Iris pigment epithelial cell (primary cell): ENCODE data around the gene BRI3.

Experiments
- DNase-seq: peaks from one replicate; pipeline ENCODE4 v3.0.0-alpha.2; 2011; ENCODE audit warnings: low read depth

BRI3 gene, protein sequence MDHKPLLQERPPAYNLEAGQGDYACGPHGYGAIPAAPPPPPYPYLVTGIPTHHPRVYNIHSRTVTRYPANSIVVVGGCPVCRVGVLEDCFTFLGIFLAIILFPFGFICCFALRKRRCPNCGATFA

DNA sequence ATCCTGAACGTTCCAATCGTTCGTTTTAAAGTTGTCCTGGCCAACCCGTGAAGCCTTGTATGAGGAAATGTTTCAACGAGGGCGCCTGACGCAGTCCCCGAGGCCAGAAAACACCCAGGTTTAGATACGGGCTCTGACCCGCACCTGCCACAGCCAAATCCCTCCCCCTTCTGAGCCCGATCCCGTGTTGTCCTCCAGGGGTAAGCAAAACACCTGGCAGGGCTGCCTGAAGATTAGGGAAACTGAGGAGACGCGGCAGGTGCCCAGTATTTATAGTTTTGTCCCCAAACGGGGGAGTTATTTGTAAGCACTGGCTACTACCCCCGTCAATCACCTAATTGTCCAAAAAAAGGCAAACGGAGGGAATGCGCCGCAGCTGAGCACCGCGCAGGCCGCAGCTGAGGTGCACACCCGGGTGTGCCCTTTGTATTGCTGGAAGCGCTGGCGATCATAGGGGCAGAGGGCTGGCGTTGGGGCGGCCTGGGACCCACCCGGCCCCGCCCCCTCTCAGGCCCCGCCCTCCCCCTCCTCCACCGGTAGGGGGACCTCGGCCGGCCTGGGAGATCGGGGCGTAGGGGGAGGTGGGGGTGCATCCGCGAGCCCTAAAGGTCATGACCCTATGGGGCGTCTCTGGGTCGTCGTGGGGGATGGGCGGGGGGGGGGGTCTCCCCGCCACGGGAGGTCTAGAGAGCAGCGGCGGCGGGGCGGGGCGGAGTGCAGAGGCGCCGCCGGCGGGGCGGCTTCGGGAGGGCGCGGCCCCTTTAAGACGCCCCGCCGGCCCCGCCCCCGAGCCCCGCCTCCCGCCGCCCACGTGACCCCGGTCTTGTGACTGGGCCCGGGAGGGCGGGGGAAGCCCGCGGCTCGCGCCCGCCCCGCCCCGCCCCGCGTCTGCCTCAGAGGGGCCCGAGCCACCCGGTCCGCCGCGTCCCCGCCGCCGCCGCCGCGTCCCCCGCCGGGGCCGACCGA, at the start of gene BRI3:
TSS of gene BRI3 (plus strand) at position 896 of the 966 bp plus-strand sequence. CDS start 110 bp downstream, outside the sequence.
- DNase-seq: peak; percentile 87

DNA sequence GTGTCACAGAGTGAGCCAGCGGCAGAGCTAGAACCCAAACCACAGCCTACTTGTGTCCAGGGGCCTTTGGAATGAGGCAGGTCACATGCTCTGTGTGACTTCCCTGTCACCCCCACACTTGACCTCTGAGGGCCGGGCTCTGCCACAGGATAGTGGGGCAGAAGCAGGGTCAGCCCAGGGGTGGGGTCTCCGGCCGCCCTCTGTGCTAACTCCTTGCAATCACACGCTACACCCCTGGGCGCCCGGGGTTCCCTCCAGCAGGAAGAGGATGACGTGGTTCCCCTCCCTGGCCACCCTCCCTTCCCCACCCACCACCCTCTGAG, 49.3 kb upstream of the BRI3 start:
- no peak for DNase-seq

DNA sequence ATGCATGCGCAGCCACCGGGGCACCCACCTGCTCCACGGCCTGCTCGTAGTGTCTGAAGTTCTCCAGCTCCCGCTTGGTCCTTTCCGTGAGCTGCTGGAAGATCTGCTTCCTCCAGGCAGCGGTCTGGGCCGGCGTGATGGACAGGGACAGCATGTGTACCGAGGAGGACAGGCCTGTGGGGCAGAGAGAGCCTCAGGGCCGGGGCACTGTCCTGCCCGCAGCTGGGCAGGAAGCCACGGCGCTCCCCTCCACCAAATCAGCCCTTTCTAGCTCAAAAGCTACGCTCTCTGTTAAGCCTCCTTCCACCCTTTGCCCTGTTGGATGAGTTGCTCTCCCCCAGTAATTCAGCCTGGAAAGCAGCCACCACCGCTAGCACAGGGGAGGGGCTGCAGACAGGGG, 48.7 kb upstream of the BRI3 start:
- no peak for DNase-seq

DNA sequence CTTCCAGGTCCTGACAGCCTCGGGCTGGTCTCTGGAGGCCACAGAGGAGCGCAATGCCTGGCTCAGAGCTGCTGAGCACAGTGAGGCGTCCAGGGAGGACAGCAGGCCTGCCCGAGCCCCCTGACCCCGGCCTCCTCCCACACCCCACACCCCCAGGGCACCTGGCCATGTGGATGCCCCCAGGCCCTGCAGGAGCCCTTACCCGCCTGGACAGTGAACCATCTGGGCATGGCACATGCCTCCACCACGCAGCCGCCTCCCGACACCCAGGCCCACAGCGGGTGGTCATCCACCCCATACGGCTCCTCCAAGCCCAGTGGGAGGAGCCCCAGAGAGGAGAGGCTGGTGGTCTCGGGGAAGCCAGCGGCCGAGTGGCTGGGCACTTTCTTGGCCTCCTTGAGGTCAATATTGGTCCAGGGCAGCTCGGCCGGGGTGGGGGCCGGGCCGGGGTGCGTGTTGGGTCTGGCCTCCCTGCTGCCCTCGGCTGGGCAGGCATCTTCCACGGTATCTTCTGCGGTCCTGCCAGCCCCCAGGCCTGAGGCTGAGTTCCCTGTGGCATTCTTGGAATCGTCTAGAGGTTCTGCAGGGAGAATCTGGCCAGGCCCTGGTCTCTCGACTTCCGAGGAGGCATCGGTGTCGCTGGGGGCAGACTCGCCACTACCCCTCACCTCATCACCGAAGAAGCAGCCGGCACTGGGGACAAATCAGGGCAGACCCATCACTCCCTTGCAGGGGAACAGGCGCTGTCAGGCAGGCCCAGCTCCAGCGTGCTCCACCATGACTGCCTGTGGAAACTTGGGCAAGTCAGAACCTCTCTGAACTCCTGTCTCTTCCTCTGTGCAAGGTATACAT, 48.0 kb upstream of the BRI3 start:
- DNase-seq: no peak

DNA sequence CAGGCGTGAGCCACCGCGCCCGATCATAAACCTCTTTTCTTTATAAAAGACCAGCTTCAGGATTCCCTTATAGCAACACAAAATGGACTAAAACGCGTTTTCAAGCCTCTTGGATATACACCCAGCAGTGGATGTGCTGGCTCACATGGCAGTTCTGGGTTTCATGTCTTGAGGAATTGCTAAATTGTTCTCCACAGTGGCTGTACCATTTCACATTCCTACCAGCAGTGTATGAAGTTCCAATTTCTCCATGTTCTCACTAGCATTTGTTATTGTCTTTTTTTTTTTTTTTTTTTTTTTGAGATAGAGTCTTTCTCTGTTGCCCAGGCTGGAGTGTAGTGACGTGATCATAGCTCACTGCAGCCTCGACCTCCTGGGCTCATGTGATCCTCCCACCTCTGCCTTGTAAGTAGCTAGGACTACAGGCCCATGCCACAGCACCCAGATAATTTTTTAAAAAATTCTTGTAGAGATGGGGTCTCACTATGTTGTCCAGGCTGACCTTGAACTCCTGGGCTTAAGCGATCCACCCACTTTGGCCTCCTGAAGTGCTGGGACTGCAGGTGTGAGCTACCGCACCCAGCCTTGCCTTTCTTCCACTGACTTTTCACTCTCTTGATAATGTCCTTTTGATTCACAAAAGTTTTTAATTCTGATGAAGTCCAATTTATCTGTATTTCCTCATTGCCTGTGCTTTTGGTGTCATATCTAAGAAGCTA, 46.9 kb upstream of the BRI3 start:
- DNase-seq: peak; percentile 30

DNA sequence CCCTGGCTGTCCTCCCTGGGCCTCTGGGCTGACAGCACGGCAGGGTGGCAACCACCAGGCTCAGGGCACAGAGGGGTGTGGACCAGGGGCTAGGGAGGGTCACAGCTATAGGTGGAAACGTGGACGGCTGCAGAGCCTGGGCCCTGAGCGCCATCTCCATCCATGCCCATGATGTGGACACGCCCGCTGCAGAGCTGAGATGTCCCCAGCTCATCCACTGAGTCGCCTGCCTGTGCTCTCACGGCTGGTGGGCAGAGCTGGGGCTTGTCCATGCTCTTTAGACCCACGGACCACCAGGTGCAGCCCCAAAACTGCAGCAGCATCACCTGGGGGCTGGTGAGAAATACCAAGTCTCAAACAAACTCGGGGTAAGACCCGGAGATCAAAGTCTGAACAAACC, 45.6 kb upstream of the BRI3 start:
- no peak for DNase-seq

DNA sequence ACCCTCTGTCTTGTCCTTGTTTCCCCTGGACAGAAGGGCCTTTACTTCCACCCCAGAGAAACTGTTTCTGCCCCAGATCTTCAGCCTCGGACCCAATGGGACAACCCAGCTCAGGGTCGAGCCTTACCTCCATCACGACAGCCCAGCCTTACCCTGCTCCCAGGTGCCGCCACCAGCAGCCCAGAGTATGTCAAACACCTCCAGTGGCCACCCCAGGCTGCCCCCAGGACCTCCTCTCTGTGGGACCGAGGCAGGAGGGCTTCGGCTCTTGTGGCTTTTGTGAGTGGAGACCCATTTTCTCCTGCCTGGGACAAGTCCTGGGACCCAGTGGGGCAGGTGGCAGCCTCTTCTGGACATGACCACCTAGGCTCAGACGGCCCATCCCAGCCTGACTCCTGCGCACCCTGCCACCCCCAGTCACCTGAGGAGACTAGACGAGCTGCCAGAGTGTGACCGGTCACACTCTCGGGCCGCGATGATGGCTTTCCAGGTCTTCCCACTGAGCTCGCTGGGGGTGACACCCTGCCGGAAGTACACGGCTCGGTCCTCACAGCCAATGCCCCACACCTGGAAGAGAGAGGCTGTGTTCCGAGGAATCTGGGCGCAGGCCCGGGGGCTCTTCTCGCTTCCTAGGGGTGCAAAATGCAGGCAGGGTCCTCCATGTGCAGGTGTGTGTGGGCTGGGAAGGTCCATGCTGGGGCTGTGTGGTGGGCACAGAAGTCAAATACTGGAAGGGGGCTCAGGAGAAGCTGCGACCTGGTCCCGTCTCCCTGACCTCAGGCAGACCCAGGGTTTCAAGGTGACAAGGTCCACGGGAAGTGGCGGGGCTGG, 44.9 kb upstream of the BRI3 start:
- no peak for DNase-seq

DNA sequence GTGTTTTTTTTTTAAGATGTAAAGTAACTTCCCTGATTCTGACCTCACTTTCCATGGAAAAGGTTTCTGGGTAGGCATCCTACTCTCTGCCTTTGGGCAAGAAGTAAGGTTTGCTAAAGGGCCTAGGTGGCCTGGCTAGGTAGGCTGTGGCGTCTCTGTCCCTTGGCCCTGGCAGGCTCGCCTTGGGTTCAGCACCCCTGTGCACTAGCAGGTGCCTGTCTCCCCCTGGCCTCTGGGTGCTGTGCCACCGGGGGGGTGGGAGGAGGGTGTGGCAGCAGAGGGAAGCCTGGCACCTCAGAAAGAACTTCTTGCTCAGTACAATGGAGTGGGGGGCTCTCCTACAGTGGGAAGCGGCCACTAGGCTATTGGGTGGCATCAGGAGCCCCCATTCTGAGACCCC, 43.4 kb upstream of the BRI3 start:
- DNase-seq: no peak

DNA sequence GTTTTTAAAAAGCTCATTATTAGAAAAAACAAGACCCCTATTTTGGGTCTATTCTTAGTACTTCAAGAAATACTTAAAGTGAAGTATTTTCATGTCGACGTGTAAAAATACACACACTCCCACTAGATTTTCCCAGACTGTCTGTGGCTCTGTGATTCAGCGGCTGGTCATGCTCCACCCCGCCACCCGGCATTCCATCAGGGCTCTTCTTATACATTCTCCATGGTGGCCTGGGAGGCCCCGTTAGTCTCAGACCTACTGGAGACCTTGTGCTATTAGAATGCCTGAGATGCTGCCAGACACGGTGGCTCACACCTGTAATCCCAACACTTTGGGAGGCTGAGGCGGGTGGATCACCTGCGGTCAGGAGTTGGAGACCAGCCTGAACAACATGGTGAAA, 42.5 kb upstream of the BRI3 start:
- DNase-seq: peak; percentile 41

DNA sequence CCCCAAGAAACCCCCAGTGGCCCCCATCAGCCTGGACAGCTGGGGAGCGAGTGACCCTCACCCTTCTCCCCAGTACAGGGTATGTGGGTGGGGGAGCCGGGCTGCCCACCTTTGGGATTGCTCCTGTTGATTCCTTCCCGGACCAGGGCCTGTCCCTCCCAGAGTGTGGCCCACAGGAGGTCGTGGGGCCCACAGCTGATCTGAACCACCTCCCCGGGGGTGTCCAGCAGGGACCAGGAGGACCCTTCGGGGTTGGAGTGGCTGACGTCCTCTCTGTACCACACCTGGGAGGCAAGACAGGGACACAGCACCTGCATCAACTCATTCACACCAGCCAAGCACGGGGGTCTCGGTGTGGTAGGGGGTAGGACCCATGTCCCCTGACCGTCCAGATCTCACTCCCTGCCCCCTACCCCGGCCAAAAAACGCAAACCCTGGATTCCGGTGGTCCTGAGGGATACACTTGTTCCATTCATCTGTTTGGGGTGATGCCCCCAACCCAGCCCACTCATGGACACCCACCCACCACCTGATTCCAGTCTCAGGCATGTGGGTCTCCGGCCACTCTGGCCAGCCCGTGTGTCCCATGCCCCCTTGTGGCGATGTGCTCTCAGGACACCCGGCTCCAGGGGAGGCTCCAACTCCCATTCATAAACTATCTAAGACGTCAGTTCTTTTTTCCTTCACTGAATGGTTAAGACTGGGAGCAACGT, 40.4 kb upstream of the BRI3 start:
- peak; percentile 46 for DNase-seq

DNA sequence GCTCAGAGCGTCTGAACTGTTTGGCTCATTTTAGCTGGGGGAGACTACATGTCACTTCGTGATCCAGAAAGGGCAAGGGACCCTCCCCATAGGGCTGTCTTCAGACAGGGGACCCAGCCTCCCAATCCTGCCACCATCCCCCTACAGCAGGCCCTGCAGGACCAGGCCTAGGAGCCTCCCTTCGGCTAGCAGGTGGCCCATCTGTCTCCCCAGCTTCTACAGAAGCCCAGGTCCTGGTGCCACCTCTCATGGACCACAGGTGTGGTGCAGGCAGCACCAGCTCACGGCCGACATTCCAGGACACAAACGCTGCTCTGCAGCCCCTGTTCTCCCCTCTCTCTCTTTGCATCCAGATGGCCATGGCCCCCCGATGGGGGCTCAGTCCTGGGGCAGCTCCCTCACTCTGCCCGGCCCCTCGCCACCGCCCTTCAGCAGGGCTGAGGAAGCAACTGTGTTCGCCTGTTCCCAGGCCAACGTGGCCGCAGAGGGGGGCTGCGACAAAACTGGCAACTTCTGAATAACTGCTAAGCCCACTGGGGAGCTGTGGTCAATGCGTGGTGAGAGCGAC, 39.7 kb upstream of the BRI3 start:
- no peak for DNase-seq

DNA sequence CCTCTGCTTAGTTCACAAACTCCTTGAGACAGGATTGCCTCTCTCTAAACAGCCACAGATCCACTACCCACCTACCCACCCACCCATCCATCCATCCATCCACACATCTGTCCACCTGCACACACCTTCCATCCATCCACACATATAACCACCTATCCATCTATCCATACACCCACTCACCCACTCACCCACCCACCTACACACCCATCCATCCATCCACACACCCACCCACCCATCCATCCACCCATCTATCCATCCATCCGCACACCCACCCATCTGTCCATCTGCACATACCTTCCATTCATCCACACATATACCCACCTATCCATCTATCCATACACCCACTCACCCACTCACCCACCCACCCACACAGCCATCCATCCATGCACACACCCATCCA, 39.1 kb upstream of the BRI3 start:
- DNase-seq: no peak

DNA sequence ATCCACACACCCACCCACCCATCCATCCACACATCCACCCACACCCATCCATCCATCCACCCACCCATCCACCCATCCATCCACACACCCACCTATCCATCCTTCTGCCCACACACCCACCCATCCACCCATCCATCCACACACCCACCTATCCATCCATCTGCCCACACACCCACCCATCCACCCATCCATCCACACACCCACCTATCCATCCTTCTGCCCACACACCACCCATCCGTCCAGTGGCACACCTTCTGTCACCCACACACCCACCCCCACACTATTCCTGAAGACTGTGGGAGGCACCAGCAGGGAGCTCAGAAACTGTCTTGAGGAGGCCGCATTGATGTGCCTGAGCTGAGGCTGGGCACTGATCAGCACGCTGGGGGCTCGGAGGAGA, 38.6 kb upstream of the BRI3 start:
- DNase-seq: no peak

DNA sequence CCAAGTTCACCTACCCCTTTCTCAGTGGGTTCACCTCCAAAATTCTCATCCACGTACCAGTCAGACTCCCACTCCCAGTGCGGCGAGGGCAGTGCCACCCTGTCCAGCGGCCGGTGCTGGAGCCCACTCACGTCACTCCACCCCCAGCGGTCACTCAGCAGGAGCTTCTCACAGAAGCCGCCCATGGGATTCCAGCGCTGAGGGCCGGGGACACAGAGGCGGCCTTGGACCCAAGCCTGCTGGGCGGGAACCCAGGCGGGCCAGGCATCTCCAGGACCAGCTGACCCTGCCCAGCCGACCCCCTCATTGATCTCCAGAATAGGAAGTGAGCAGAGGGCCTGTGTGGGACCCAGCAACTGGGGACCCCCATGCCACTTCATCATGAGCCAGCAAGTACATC, 36.6 kb upstream of the BRI3 start:
- no peak for DNase-seq

DNA sequence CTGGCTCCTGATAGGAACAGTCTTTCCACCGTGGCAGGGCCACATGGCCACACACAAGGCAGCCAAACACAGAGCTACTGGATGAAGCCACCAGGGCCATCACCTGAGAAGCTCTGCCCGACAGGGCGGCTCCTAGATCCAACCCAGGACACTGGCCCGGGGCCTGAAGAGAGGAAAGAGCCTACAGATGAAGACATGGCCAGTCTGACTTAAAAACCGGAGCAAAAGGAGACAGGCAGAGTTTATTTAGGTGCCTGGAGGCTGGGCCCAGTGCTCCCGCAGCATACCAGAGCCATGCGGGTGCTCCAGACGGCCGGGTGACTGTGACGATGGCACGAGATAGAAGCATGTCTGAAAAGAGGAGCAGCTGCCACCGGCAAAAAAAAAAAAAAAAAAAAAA, 33.3 kb upstream of the BRI3 start:
- no peak for DNase-seq

DNA sequence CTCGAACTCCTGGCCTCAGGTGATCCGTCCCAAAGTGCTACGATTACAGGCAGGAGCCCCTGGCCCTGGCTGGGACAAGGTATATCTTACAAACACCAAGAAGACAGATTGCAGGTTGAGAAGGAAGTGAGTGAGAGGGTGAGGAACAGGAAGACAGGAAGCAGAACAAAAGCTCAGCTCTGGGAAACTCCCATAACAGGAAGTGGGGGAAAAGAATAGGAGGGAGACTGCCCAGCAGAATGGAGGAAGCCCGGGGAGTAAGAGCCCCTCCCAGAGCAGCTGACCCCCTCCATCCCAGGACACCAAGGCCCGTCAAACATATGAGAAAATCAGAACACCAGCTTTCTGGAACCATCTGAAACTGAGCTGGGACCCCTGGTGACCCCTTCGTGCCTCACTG, 32.4 kb upstream of the BRI3 start:
- no peak for DNase-seq

DNA sequence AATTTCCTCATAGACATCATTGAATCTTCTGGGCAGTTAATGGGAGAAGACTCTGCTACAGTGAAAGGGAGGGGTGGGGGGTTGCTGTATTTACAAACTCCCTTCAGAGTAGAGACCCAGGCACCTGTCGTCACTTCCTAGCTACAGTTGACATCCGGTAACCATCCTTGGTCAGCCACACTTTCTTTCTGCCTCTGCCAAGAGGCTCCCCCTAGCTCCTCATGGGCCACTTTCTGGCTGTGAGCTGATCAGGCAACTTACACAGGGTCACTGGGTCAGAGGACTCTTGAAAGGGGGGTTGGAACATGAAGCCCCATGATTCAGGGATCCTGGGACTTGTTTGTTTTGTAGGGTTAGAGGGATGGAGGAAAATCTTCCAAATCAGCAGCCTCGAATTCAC, 30.7 kb upstream of the BRI3 start:
- DNase-seq: no peak

DNA sequence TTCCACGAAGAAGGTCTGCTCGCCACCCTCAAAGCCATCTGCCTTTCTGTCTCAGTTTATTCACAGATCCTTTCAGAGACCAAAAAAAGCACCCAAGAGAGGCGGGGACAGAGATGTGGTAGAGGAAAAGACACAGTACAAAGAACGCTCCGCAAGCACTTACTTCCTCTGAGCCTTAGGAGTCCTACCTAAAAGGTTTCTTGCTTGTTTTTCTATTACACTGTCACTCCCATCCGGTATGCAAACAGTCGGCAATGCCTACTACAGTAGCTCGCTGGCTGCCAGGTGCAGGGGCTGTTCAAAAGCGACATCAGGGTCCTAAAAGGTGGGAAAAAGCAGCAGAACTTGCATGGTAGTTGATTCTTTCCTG, 30.3 kb upstream of the BRI3 start:
- DNase-seq: no peak

DNA sequence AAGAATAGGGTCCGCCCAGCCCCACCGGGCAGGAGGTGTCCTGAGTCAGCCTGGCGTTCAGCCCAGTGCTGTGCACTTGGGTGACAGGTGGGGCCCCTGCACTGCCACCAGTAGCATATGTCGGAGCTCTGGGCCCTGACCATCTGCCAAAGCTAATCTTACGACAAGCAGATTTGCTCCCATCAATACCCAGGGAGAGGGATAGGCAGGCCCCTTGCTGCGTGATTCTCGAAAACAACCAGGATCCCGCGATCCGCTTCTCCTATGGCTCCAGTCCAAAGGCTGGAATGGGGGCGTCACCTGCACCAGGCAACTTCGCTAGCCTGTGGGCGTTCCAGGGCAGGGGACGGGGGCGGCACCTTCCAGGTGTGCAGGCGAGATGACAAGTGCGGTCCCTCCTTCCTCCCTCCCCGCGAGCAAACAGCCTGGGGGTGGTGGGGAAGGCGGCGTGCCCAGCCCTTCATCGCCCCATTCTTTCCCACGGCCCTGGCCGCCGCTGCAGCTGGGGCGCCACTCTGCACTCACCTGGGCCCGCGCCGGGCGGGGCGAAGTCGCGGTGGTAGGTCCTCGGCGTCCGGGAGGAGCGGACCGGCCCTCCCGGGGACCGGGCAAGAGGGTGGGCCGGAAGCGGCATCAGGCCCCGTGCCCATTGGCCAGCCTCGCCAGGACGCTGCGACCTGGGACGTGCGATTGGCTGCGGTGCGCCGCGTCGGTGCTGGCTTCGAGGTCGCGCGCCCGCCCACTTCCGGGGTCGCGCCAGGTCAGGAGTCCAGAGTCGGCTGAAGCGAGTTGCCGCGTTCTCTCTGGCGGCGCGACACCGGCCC, 29.7 kb upstream of the BRI3 start, which contains the start of gene TECPR1:
TSS of gene TECPR1 (minus strand) at position 632 of the 824 bp plus-strand sequence. CDS start 6,086 bp downstream, outside the sequence.
- DNase-seq: peak; percentile 90
